AG09319 (cell line): ENCODE data around the gene ZNF653.

Experiments
- DNase-seq: peaks from one replicate; pipeline ENCODE4 v3.0.0-alpha.2; 2010; ENCODE audit warnings: low read depth; ENCODE audit errors: extremely low read depth
- CTCF ChIP-seq: IDR thresholded peaks from 2 replicates; pipeline ENCODE4 v1.5.1; 2011; ENCODE audit warnings: low read depth, mild to moderate bottlenecking, inconsistent platforms, low read length, moderate library complexity

Gene ZNF653

GRCh38 chr19:11499220-11499726 is 6.4 kb downstream of the ZNF653 start:
- no peak for DNase-seq
- TF ChIP-seq CTCF, result no peak

- TF ChIP-seq CTCF, result peak; percentile 67
These were observed 9.1 kb downstream of the ZNF653 start for GRCh38 chr19:11496391-11497163.

GRCh38 chr19:11495885-11496284 is 9.8 kb downstream of the ZNF653 start:
- TF ChIP-seq CTCF, result no peak
- no peak for DNase-seq

More at GRCh38 chr19:11496391-11497163, 9.1 kb downstream of the ZNF653 start:
- DNase-seq, result peak; percentile 29

GRCh38 chr19:11495481-11495880 is 10.2 kb downstream of the ZNF653 start:
- DNase-seq, result no peak
- no peak for TF ChIP-seq CTCF

- no peak for TF ChIP-seq CTCF
- DNase-seq, result no peak
These were observed 10.9 kb downstream of the ZNF653 start for GRCh38 chr19:11494634-11495285.

- no peak for TF ChIP-seq CTCF
- no peak for DNase-seq
These were observed 16.3 kb downstream of the ZNF653 start for GRCh38 chr19:11489378-11489777.

GRCh38 chr19:11486661-11487503 is 18.8 kb downstream of the ZNF653 start:
- no peak for TF ChIP-seq CTCF
- no peak for DNase-seq
